Esophagus muscularis mucosa (tissue), 3 donors: ENCODE measurements around the gene CCDC92B.

Experiments
- POLR2A ChIP-seq: fragments of 450-650 bp; IDR thresholded peaks from one replicate; pipeline ENCODE4 v1.6.1; 2017; ENCODE audit warnings: antibody characterized with exemption, moderate library complexity, mild to moderate bottlenecking, low read depth
- TF ChIP-seq, protein P1 (sequence below), 3 experiments: fragments of 200-600 bp in 2 of 3; fragments of 450-650 bp in 1 of 3; sonication (generic) in 2 of 3; IDR thresholded peaks; one replicate each; pipeline ENCODE4 v1.5.1; 2017 to 2019; ENCODE audit warnings: antibody characterized with exemption in 3 of 3, mild to moderate bottlenecking in 2 of 3, moderate library complexity in 1 of 3

DNA sequence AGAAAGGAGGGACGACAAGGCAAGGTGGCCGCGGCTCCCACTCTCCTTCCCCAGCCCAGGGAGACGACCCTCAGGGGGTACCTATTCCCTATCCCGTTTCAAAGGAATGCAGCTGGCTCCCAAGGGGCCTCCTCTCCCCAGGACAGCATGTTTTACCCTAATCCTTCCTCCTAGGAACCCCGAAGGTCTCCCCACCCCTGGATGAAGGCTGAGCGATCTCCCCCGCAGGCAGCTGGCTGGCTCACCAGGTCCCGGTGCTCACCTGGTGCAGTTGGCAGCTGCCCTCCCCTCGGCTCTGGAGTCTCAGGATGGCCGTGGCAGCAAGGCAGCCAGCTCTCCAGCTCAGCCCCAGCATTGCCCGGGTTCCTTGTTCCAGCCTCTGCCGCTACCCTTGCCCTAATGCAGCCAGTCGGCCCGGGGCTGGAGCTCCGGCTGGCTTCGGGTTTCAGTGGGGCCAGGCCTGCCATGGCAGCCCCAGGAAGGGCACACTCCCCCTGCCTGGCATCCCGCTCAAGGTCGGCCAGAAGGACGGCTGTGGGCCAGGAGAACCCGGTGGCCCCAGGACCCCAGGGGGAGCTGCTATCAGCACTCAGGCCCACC lies 42.4 kb downstream of the CCDC92B start:
- TF ChIP-seq, protein P1, sequence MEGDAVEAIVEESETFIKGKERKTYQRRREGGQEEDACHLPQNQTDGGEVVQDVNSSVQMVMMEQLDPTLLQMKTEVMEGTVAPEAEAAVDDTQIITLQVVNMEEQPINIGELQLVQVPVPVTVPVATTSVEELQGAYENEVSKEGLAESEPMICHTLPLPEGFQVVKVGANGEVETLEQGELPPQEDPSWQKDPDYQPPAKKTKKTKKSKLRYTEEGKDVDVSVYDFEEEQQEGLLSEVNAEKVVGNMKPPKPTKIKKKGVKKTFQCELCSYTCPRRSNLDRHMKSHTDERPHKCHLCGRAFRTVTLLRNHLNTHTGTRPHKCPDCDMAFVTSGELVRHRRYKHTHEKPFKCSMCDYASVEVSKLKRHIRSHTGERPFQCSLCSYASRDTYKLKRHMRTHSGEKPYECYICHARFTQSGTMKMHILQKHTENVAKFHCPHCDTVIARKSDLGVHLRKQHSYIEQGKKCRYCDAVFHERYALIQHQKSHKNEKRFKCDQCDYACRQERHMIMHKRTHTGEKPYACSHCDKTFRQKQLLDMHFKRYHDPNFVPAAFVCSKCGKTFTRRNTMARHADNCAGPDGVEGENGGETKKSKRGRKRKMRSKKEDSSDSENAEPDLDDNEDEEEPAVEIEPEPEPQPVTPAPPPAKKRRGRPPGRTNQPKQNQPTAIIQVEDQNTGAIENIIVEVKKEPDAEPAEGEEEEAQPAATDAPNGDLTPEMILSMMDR (IDR thresholded peaks at IDR 0.05), result no peak
- TF ChIP-seq POLR2A, result no peak
